Measurements from ENCODE around the gene LRP2.
"Not testable (repeated sequence)": the region's sequence is repeated elsewhere in the genome, so short reads cannot be mapped to it uniquely, and the experiment has no call there.

Gene LRP2

DNA sequence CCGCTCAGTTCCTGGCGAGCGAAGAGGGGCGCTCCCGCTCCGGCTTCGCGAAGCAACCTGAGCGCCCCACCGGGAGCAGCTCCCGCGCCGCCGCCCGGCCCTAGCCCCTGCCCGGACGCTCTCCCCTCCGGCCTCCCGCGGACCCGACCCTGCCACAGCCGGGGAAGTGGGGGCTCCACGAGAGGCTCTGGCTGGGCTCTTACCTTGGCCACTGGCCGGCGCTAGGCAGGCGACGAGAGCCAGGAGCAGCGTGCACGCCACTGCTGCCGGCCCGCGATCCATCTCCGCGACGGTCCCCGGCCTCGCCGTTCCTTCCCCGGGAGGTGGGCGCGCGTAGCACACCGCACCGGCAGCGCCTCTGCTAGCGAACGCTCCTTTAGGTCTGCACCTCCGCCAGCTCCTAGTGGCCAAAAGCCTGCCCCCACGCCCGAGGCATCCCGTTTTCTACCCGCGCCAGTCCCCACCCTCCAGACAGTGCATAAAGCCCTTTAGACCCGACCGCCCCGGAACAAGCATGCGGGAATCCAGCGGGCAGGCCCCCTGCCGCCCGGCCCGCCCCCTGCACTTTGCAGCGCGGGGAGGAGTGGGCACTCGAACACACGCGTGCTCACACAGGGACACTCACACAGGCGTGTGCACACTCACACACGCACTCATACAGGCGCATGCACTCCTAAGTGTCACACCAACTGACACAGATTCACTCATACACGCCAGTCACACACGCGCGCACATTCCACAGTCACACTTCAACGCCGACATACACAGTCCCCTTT, at the start of gene LRP2:
TSS of gene LRP2 (minus strand) at position 417 of the 776 bp plus-strand sequence. CDS start at position 282, 135 bp downstream.
- DNase-seq = peak; percentile 65

DNA sequence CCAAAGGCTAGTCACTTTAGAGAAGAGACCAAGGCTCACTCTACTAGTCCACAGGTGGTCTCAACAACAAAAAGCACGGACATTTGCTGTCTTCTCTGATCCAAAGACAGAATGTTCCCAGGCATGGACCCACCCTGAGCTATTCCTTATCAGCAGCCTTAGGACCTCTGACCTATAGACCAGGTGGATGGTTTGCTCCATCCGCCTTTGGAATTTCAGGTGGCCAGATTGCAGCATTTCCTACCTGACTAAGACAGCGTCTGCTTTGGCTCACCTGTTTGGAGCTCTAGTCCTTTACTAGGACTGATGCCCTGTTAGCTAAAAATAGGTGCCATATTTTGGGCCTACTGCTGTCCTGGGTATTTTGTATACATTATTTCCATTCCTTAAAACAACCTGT, 44.6 kb upstream of the LRP2 start:
- DNase-seq = no peak

DNA sequence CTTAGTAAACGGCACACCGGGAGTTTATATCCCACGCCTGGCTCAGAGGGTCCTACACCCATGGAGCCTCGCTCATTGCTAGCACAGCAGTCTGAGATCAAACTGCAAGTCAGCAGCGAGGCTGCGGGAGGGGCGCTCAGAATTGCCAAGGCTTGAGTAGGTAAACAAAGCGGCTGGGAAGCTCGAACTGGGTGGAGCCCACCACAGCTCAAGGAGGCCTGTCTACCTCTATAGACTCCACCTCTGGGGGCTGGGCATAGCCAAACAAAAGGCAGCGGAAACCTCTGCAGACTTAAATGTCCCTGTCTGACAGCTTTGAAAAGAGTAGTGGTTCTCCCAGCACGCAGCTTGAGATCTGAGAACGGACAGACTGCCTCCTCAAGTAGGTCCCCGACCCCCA, 37.2 kb upstream of the LRP2 start:
- not testable (repeated sequence) for DNase-seq

- no peak for DNase-seq
Observed at GRCh38 chr2:169397697-169398096, 35.4 kb upstream of the LRP2 start.

DNA sequence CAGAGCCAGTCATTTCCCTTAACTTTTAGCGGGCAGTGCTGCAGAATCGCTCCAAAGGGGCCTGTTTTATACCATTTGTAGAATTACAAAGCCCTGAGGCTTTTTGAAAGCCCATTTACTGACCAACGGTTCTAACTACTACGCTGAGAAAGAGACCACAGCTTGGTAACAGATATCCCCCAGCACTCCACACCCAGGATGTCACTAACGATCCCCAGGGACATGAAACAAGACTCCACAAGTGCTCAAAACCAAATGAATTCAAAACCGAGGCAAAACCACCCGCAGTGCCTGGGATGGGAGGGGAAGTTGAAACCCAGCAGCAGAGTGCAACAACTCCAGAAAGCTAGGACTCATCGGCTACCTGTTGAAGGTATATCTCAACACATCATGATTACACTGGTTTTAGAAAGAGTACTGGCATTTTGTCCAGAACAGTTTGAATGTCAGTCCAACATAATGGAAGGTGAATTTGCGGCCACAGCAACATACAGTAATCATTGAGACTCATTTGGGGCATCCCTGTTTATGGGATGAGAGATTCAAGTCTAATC, 33.6 kb upstream of the LRP2 start:
- DNase-seq = no peak

DNA sequence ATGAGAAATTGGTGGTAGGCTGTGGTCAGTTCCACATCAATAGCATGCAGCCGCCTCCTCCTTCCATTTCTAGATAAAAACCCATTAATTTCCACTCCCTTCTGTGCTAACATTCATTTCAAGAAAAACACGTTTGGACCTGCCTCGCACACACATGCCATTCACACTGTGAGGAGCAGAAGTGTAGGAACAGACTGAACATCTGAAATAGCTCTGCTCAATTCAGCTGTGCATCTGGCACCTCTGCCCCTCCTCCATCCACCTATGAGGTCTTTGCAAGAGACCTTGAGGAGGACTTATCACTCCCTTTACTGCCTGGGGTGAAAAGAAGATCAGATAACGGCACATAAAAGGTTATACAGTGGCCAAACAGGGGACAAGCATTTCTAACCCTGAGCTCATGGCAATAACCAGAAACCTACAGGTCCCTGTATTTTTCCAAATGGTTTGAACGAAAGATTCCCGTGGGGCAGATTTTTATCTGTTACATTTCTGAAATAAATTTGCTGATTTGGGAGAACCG, 30.8 kb upstream of the LRP2 start:
- no peak for DNase-seq

DNA sequence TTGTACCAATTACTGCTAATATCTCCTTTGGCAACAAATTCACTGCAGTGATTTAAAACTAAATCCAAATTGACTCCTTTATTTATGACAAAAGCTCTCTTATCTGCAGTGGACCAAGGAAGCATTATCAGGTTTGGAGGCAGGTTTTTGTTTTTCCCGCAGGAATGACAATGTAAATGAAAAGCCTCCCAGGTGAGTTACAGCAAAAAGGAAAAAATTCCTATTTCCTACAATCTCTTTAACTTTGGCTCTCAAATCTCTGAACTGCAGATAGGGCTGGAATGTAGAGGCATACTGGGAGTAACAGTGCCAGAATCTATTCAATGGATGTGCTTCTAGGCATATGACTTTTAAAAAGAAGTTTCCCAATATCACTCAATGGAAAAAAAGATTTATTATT, 28.9 kb upstream of the LRP2 start:
- no peak for DNase-seq

GRCh38 chr2:169388161-169388560, 25.8 kb upstream of the LRP2 start:
- no peak for DNase-seq

DNA sequence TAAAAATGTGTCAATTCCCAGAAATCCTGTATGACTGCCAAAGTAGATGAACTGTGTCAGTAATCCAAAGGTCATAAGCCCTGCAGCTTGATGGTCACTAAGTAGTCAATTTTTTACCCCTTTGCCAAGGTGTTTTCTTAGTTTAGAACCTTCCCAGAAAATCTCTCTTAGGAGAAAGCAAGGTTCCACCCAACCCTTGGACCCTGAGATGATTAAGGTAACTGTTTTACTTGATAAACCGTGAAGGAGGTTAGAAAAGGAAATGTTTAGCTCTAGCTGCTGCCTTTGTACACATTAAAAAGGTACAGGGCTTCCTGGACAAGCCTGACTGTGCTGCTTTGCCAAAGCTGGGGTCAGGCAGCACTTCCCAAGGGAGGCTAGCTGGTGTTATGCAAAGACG, 24.4 kb upstream of the LRP2 start:
- no peak for DNase-seq

DNA sequence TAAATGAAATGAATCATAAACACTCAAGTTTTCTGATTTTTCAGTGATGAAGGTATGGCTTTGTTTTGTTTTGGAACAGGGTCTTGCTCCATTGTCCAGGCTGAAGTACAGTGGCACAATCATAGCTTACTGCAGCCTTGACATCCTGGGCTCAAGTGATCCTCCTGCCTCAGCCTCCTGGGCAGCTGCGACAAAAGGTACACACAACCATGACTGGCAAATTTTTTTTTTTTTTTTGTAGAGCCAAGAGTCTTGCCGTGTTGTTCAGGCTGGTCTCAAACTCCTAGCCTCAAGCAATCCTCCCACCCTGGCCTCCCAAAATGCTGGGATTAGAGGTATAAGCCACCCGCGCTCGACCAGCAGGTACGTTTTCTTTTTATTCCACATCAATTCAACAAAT, 22.5 kb upstream of the LRP2 start:
- no peak for DNase-seq

DNA sequence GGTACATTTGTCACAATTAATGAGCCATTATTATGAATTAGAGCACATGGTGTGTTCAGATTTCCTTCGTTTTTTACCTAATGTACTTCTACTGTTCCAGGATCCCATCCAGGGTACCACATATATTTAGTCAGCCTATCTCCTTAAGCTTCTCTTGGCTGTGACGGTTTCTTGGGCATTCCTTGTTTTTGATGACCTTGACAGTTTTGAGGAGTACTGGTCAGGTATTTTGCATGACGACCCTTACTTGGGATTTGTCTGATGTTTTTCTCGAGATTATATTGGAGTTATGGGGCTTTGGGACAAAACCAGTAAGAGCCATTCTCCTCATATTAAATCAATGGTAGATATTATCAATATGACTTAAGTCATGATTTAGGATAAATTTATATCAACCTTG, 10.2 kb upstream of the LRP2 start:
- no peak for DNase-seq

DNA sequence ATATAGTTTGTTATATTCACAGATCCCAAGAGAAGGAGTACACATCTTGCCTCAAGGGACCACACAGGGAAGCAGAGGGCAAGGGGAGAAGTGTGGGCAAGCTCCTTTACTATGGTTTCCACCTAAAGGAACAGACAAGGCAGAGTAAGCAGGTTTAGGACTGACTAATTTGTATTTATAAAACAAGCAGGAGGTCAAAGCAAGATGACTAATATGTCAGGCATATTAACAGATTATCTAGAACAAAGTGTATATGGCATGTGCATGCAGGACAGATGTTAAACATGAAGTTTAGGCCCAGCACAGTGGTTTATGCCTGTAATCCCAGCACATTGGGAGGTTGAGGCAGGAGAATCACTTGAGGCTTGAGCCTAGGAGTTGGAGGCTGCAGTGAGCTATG, 3.7 kb upstream of the LRP2 start:
- no peak for DNase-seq

DNA sequence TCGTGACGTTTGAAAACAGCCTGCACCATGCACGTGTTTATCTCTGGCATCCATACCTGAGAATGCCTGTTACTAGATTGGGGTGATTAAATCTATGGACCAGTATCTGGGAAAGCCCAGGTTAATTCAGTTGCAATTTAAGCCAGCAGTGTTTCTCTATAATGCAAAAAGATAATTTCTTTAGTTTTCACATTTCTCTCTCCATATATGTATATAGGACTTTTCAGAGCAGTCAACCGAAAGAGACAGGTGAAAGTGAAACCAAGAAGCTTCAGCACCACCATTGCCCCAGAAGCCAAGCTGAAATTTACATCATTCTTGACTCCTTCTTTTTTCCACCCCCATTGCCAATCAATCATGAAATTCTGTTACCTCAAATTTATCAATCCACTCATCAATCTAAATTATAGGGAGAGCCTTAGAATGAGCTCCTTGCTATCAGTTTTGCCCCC, 2.7 kb upstream of the LRP2 start:
- DNase-seq = no peak

DNA sequence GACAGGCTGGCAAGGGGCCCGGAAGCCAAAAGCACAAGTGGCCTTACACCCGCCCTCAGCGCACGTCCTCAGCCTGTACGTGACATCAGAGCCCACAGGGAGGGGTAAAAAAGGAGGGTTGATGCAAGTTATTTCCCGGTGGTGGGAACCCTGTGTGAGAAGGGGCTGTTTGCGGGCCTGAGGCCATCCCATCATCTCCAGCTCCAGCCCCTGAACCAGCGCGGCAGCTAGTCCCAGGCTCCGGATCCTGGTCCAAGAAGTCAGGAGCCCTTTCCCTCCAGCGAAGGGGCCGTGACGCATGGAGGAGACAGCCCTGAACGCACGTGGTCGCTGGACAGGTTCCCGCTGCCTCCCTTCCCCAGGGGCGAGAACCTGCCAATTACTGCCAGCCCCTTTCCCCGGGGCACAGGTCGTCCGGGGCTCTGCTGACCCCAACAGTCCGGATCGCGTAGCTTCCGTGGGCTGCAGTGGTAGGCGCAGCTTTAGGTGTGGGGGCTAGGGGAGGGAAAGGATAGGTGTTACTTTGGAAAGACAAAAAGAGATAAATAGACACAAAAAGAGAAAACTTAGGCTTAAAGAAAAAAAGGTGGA, 1.3 kb upstream of the LRP2 start:
- DNase-seq = peak; percentile 77

DNA sequence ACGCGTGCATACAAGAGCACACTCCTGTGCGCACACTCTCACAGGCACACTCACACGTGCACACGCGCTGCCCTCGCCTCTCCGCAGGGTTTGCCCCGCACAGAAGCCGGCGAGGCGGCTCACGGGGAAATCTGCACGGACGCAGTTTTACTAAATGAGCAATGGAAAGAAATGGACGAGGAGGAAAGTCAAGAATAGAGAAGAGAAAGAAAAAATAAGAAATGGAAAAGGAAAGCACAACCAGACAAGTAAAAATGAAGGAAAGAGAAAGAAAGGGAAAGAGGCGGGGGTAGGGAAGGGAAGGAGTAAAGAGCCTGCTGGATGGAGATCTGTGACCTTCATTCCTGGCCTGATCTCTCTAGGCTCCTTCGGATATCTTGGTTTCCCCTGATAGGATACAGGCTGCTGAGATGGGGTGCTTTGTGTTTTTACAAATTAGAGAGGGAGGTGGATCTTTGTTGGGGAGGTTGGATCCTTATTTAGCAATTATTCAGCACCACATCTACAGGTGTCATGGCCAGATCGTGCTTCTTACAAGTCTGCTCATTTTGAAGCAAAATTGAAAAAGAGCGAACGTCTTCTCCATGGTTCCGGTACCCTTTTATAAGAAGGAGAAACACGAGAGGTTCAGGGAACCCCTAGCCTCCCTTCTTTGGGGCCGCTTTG, 693 bp upstream of the LRP2 start:
- no peak for DNase-seq

DNA sequence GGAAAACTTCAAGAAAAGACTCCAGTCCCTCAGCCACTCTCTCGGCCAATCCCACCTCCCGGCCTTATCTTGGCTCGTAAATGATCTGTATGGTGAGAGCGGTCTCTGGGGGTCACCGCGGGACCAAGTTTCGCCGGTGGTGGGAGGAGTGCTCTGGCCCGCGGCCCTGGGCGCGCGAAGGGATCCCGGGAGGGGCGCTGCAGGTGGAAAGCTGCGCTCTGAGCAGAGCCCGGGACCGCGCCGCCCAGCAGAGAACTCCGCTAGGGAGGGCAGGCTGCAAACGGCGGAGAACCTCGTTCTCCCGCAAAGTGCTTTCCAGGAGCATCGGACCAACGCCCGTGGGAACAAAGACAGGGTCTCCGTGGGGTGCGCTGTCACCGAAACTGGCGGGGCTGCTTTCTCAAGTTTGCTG, 622 bp downstream of the LRP2 start:
- DNase-seq = peak; percentile 57

DNA sequence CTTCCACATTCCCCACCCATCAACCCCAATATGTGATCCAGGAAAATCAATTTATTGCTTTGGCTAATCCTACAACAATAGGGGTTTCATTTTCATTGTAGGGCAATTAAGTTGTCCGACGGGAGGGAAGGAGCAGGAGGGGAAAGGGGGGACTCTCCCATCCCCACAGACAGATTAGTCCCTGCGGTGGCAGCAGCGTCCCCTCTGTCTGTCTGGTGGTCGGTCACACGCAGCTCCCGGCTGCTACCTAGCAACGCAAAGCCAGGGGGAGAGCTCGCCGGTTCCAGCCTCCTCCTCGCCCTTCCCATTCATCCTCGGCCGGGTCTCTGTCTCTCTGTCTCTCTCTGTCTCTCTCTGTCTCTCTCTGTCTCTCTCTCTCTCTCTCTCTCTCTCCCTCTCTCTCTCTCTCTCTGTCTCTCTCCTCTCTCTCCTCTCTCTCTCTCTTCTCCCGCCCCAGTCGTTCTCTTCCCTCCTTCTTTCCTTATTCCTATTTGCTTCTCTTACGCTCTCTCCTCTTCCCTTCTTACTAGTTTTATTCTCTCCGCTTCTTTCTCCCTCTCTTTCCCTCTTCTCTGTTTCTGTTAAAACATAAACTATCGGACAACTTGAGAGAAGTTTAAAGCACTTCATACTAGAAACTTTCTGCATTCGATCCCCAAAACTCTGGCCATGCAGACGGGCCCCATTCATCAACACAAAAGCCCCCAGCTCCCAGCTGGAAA, 1.2 kb downstream of the LRP2 start:
- DNase-seq = no peak

- no peak for DNase-seq
Observed at GRCh38 chr2:169358016-169358415, 4.3 kb downstream of the LRP2 start.

- no peak for DNase-seq
Observed at GRCh38 chr2:169354244-169354643, 8.1 kb downstream of the LRP2 start.

- DNase-seq = no peak
Observed at GRCh38 chr2:169351725-169352124, 10.6 kb downstream of the LRP2 start.

DNA sequence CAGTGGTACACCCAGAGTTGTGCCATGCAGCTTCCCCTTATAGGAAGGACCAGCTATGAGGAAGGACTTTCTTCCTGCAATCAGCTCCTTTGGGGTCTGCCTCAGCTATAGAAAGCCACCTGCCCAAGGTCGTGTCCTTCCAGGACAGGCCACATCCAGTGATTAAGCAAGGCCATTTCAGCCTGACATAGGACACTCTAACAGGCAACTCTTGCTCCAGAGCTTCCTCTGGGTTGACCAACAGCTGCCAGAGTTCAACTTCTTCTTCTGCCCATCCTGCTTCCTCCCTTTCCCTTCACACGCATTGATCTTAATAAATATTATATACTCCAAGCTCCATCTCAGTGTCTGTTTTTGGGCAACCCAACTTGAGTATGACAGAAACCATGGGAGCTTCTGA, 12.8 kb downstream of the LRP2 start:
- no peak for DNase-seq

DNA sequence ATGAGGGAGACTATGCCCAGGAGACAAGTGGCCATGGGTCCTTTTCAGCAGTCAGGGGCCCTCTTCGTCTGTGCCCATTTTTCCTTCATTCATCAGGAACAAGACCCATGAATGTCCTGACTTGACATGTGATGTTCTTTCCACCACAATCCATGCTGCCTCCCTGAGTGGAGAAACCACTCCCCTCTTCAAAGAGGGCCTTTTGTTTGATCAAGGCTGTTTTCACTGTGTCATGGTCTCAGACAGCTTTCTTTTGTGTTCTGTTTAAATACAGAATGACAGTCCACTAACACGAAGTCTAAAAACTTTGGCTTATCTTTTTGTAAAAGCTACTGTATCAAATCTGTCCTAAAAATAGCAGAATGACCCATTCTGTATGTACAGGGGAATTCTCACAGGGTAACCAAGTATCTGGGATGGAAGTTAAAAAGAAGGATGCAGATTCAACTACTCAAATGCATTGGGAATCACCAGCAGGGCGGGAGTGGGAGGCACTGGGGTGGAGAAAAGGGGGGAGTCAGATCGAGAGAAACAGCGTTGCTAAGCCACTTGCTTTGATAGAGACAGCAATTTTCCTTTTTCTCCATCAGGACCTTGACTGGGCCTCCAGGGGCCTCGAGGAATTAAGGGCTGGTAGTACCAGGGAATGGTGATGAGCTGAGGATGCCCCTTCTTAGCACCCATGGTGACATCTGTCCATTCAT, 13.9 kb downstream of the LRP2 start:
- no peak for DNase-seq

Measured in activated CD8-positive, alpha-beta memory T cell treated with anti-CD3 and anti-CD28 coated beads, Interleukin-2, amount 50 U/mL, for 48 hours (primary cell).